NCI-H1417 (cell line): ENCODE data around the gene CD300E.

Source experiments
- DNase-seq, 3 experiments: peaks; one replicate each; lab custom pipeline; 2025; lab: John Stamatoyannopoulos, UW

CD300E gene

GRCh38 chr17:74566132-74566753, 57.3 kb downstream of the CD300E start:
- peak in 1 of 3 experiments; percentile 21 for DNase-seq

DNA sequence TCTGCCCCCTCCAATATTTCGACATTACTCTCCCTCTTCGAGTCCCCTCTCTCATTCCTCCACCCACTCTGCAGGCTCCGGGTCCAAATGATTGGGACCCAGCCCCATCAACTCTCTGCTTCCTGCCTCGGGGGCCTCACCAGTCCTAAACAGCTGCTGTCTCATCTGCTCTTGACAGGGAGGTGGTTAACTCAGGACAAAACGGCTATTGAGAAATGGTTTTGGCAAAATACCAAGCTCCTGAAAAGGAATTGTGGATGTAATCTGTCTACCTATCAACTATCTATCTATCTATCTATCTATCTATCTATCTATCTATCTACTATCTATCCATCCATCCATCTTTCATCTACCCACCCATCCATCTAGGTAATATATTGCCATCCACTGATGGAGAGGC, 58.4 kb downstream of the CD300E start:
- DNase-seq: no peak

DNA sequence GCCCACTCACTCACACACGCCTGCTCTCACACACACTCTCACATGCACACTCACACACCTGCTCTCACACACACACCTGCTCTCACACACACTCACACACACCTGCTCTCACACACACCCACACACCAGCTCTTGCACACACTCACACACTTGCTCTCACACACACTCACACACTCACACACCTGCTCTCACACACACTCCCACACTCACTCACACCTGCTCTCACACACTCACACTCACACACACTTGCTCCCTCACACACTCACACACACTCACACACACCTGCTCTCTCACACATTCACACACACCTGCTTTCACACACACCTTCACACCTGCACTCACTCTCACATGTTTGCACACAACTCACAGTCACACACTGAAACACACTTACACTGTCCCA, 60.2 kb downstream of the CD300E start:
- no peak for DNase-seq

GRCh38 chr17:74561586-74561985, 62.0 kb downstream of the CD300E start:
- DNase-seq: no peak
